GM10847 (cell line): ENCODE measurements around the gene PRRC2B.

ENCODE experiments used
- POLR2A ChIP-seq: IDR thresholded peaks from 2 replicates; pipeline ENCODE4 v1.6.1; 2011; ENCODE audit not compliant: insufficient read length; ENCODE audit errors: extremely low read depth

PRRC2B gene

DNA sequence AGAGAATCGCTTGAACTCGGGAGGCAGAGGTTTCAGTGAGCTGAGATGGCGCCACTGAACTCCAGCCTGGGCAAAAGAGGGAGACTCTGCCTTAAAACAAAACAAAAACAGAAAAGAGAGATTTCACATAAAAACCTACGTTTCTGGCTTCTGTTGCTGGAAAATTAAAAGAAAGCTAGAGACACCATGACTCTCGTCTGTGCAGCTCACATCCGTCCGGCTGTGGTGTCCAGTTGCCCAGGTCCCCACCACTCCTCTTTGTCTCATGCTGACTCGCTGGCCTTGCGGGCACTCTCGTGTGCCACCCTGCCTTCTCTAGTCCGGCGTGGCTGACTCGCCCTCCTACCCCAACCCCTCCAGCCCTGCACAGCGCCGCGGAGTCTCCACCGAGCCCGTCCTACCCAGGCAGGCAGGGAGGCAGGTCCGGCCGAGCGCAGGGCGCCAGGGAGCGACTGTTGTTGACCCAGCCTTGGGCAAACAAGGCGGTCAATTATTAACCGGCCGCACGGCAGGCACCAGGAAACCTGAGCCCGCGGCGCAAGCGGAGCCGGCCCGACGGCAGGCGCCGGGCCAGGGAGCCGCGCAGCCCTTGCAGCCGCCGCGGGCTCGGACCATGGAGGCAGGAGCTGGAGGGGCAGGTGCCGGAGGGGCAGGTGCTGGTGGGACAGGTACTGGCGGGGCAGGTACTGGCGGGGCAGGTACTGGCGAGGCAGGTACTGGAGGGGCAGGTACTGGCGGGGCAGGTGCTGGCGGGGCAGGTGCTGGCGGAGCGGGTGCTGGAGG is 151.3 kb downstream of the PRRC2B start, which contains the start of gene PRRT1B:
Gene PRRT1B, plus strand, starts transcription at position 521 of the 783 bp plus-strand sequence. Its CDS starts 93 bp downstream, at position 614.
- no peak for TF ChIP-seq POLR2A

DNA sequence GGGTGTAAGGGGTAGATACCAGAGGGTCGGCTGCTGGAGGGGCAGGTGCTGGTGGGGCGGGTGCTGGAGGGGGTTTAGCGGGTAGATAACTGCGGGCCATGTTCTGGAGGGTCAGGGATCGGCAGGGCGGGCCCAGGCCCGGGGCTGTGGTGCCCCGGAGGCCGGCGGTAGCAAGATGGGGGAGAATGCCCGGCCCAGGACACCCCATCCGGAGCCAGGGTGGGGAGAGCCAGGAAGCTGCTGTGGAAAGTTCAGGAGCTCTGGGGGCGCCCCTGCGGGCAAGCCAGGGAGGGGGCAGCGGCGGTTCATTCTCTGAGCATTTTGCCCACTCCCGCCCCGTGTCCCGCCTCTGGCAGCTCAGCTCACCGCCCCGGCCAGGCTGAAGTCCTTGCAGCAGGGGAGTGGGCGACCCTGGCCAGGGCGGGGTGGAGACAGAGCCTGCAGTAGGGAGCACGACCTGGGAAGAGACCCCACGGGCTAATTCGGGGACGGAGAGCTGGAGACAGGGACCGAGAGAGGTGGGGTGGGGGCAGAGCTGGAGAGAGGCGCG is 152.0 kb downstream of the PRRC2B start:
- TF ChIP-seq POLR2A: no peak

DNA sequence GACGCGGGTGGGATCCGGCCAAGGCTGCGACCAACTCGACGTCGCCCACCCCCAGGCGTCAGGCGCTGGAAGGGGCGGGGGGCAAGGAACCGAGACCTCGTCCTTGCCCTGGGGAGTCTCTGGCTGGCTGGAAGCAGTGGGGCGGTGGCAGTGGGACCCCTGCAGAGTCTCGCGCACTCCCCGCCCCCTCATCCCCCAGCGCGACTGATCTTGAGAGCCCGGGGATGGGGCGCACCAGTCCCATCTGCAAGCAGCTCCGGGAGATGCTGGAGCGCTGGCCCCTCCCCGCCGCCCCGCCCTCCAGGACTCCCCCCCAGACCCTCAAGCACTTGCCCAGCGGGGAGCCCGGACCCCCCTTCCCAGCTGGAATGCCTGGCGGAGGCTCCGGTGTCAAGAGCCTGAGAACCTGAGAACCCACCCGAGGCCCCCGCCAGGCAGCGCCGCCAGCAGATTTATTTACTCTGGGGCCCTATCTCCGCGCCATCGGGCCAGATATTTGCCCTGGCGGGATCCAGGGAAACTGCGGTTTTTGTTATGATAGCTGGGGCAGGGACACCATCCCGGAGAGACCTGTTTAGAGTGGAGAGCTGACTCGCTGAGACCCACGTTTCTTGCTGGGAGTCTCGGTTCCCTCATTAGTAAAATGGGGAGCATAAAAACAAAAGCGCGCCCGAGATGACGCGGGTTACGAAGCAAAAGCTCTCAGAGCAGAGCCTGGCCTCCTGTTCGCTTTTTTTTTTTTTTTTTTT is 152.6 kb downstream of the PRRC2B start:
- TF ChIP-seq POLR2A: no peak
